HG03280 (cell line): ENCODE measurements around the gene TTC34.

Experiments used
- ATAC-seq: cut with Tn5 transposase; IDR thresholded peaks from one replicate; pipeline ENCODE4 v1.9.1; 2021; ENCODE audit warnings: mild to moderate bottlenecking, moderate library complexity; ENCODE audit not compliant: unreplicated experiment

Gene TTC34

DNA sequence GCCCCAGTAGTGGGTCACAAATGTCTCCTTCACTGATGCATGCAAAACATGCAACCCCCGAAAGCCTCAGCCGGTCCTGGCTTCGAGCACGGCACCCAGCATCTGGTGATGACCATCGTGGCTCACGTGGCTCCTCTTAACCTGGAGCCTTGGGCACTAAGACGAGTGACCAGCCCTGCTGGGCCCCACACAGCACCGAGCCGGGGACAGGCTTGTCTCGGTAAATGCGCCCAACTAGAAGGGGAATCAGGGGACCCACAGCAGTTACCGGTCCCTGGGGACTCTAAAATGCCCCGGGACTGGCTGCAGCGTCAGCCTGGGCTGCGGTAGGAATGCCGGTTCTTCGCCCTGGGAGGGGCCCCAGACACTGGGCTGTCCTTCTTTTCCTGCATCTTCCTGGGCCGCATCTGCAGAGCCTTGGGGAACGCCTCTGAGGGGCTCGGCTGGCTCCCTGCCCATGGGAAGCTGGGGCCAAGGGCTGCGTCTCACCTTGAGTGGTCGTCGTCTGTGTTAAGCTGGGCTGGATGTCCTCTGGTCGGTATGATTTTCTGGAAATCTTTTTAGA is 13.1 kb upstream of the TTC34 start:
- no peak for ATAC-seq

DNA sequence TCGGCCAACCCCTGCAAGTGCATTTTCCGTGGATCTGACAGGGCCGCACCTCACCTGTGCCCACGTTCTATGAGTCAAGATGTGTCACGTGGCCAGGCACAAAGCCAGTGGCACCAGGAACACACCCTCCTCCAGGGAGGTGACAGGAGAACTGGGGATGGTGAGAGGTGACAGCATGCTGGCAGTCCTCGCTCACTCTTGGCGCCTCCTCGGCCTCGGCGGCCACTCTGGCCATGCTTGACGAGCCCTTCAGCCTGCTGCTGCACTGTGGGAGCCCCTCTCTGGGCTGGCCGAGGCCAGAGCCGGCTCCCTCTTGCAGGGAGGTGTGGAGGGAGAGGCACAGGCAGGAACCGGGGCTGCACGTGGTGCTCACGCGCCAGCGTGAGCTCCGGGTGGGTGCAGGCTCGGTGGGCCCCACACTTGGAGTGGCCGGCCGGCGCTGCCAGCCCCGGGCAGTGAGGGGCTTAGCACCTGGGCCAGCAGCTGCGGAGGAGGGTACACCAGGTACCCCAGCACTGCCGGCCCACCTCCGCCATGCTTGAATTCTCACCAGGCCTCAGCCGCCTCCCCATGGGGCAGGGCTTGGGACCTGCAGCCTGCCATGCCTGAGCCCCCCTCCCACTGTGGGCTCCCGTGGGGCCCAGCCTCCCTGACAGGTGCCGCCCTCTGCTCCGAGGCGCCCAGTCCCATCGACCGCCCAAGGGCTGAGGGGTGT is 11.6 kb upstream of the TTC34 start:
- no peak for ATAC-seq

DNA sequence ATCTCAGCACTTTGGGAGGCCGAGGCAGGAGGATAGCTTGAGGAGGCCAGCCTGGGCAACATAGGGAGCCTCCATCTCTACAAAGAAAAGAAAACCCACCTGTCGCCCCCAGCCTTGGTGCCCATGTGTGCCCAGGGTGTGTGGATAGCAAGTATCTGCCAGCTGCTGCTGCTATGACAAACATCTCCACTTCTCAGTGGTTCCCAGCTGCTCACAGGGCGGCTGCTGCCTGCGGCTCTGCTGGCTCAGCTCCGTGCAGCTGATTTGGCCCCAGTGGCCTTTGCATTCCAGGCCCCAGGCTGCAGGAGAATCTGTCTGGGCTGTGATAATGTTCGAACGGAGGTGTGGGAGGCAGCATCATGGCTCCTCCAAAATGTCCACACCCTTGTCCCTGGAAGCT is 10.6 kb upstream of the TTC34 start:
- ATAC-seq: no peak

DNA sequence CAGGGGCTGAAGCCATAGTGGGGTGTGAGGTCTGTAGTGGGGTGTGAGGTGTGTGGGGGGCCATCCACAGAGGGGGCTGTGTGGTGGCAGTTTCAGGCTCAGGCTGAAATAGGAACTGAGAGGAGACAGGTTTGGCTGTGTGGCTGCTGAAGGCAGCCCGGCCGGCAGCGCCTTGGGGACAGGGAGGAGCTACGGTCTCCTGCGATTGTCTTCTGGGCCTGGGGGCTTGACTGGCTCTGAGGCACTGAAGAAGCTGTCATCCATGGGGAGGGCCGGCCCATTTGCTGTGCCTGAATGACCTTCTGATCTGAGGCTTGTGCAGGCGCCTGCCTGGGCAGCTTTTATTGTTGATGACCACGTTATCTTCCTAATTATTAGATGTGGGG is 10.0 kb upstream of the TTC34 start:
- no peak for ATAC-seq

DNA sequence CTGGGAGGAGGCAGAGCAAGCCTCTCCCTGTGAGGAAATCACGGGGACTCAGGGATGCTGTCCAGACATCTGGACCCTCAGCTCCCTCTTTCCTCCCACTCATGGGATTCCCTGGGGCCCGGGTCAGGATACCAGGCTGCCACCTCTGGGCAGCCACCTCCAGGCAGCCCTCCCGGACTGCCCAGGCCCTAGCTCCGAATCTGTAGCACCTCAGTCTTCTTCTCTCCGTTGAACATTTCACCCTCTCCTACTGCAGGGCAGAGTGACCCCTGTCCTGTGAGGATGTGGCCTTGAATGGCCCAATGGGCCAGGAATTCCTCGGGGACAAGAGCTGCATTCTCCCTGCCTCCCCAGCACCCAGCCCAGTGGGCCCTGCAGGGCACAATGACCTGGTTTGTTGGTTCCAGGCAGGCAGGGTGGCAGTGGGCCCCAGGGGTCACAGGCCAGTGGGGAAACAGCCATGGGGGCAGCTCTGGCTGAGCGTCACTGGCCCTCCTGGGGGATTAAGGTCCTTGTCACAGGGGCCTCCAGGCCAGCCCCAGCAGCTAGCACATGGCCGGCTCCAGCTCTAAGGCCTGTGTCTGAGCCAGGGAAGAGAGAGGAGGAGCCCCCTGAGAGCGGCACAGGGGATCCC is 9.5 kb upstream of the TTC34 start:
- ATAC-seq: no peak

DNA sequence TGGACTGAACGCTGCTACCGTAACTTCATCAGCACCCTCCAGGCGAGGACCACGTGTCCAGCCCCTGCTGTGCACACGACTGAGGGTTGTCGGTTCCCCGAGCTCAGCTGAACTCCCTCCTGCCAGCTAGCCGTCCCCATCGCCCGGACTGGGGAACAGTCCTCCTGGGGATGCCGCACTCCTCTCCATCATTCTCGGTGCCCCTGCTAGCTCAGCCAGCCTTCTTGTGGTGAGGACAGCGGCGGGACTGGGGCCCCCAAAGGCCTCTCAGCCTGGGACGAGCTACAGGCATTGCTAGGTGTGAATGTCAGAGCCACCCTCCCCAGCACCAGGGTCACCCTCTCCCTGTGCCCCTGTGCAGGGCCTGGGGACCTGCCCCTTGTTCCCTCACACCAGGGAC is 8.8 kb upstream of the TTC34 start:
- no peak for ATAC-seq

DNA sequence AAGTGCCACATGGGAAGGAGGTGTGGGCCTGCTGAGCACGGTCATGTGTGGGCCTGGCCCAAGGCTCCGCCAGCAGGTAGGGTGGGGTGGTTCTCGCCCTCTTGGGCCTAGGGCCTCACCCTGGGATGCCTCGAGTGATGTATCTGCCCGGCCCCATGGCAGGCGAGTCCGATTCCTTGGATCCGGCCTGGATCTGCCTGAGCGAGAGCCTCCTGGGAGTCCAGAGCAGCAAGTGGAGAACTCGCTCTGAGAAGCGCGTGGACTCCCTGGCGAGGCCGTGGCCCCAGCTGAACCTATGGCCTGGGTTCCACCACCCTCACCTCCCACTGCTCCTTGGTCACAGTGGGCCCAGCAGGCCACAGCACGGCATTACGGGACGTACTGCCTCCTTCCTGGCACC is 8.2 kb upstream of the TTC34 start:
- no peak for ATAC-seq

DNA sequence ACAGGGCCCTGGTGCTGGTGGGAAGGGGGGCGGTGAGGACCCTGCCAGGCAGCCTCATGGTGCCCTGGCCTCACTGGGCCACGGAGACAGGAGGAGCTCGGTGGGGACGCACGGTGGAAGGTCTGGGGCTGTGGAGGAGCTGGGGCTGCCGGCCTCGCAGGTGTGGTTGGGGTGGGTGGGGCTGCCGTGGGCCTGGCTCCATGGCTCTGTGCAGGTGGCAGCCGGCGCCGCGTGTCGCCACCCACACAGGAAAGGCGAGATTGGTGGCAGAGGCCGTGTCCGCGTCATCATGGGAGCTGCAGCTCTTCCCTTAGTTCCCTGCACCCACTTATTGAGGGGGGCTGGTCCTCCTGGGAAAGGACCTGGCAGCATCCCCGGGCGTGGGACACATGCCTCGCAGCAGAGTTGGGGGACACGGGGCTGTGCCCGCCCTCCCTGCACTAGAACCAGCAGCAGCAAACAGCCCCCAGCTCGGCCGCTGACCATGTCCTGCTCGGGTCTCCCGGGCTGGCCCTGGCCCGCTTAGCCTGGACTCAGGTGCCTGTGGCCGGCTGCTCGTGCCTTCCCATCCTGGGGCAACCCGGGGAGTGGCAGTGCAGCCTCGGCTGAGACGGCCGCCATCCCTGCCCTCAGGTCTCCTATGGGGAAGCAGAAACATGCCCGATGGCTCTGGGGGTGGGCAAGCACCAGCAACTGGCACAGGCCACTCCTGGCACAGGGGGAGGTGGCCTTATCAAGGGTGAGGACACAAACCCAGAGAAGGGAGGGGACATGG is 7.5 kb upstream of the TTC34 start:
- no peak for ATAC-seq

DNA sequence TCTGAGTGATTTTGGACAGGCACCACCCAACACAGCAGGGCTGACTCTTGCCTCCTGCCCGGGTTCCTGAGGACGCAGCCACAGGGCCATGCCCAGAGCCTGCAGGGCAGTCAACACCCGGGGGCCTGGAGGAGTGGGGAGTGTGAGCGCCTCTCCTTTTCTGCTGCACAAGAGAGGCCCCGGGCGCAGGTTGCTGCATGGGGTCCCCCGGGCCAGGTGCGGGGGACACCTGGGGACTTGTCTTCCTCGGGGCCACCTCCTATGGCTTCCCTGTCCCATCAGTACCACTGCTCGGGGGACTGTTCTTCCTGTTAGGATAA is 6.9 kb upstream of the TTC34 start:
- ATAC-seq: no peak

DNA sequence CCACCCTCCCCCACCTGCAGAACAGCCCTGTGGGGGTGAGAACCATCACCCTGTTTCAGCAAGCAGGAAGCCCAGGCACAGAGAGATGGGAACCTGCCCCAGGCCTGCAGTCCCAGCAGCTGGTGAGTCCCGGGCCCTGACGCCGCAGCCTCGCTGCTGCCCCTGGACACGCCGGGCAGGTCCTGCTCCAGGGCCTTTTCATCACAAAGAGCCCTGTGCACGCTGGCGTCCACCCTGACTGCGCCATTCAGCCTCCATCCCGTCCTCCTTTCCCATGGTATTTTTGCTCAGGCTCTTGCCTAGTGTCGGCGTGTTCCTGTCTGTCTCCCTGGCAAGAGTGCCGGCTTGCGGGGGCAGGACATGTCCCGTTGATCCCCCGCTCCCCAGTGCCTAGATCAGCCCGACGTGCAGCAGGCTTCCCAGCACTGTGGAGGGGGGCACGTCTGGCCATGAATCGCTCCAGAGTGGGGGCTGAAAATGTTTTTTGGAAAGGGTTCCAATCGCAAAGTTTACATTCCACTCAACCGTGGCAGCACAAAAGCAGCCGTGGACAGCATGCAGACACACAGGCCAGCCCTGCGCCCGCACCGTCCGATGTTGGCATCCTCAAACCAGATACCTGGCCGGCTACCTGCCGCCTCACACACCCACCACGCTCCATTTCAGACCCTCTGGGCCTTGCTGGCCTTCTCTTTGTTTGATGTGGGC is 6.3 kb upstream of the TTC34 start:
- no peak for ATAC-seq

DNA sequence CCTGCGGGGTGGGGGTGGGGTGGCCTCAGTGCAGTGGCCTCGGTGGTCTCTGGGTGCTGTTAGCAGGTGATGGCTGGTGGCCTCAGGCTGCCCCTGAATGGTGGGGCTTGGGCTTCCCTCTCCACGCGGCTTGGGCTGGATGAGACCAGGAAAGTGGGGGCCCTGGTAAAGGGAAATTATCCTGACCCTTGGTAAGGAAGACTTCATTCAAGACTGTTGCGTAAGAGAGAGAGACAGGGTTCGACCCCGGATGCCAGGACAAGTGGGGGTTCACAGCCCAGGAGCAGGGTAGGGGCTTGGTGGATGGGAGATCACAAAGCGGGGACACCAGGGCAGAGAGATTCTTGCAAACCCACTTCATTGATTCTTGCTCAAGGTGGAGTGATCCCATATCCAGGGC is 5.5 kb upstream of the TTC34 start:
- no peak for ATAC-seq

DNA sequence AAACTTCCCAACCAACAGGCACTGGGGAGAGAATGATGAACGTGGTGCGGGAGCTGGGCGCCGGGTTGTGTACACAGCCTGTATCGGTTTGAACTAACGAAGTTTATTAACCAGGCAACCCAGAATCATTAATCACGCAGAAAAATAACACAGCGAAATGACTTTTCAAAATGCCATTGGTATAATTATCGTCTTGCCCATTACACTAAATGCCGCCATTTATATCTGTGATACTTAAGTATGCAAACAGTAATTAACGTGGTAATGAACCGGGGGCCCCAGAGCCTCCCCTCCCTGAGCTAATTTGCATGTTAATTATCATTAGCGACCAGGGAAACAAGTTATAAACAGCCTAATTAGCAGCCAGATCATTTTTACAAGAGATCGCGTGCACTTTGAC is 5.1 kb upstream of the TTC34 start:
- ATAC-seq: no peak

DNA sequence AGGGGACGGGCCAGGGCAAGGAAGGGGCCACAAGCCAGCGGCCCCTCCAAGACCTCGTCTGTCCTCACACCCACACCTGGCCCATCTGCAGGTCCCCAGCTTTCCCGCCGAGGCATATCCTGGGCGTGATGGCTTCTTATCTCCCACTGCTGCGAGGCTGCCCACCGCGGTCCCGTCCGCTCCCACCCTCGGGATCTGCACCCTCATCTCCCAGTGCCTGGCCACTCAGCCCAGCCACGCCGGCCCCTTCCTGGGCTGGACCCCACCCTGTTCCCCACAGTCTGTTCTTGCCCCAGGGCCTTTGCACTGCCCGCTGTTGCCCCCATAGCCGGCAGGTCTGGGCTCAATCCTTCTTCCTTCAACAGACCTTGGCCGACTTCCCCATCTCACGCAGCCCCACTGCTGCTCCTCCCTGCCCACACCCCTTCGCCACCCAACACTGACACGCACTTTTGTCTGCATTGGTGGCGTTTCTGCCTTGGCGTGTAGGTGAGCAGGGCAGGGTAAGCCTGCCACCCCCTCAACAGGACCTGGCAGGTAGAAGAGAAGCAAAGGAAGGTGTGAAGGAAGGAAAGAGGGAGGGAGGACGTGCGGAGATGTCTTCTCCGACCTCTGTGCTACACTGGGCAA is 4.4 kb upstream of the TTC34 start:
- ATAC-seq: no peak

DNA sequence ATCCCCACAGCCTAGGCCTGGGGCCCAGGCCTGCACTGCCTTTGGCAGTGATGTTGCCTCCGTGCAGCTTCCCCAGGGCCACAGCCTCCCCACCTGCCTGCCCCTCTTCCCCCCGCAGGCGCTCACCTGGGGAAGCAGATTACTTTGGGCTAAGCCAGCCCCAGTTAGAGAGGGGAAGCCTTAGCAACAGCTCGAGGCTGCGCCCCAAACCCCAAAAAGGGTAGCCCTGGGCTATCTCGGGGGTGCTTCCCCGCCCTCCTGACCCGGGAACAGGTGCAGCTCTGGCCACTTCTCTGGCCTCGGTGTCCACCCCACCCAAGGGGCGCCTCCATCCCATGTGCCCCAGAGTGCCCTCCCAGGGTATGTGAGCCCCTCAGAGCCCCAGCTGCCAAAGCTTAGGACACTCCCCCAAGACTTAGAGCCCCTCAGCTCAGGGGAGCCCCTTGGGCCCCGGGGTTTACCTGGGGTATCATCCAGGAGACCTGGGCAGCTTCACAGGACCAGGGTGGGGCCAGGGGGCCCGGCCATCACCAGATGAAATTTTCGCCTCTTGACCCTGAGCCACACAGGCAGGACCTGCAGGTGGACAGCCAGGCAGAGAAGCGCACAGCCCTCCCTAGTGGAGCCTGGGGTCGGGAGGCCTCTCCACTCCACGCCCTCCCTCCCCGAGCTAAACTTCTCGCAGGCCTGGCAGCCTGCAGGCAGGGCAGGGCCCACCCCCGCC is 3.3 kb upstream of the TTC34 start:
- ATAC-seq: no peak

DNA sequence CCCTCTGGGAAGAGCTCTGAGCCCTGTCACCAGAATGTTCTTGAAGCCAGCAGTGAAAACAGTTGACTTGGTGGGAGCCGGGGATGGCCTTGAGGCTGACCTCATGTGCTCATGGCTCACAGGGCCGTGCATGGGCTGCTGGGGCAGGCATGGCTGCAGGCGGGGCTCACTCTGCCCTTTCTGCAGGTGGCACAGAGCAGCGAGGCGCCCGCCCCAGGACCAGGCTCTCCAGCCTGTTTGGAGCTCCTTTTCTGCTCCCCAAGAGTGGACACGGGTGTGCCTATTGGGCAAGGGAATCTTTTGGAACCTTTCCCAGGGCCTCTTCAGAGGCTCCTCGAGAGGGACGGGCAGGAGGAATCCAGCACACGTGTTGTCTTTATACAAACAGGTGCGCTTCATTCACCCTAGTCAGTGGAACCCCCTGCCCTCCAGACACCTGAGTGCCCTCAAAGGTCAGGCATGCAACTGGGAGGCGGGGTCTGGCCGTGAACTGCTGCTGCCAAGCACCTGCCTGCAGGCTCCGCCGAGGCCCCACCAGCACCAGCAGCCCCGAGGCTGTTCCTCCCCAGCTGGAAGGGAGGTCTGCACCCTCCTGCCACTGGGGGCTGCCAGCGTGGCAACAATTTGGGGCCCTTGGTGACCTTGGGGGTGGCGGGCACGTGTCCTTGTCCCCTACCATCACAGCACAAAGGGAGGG is 2.6 kb upstream of the TTC34 start:
- no peak for ATAC-seq

DNA sequence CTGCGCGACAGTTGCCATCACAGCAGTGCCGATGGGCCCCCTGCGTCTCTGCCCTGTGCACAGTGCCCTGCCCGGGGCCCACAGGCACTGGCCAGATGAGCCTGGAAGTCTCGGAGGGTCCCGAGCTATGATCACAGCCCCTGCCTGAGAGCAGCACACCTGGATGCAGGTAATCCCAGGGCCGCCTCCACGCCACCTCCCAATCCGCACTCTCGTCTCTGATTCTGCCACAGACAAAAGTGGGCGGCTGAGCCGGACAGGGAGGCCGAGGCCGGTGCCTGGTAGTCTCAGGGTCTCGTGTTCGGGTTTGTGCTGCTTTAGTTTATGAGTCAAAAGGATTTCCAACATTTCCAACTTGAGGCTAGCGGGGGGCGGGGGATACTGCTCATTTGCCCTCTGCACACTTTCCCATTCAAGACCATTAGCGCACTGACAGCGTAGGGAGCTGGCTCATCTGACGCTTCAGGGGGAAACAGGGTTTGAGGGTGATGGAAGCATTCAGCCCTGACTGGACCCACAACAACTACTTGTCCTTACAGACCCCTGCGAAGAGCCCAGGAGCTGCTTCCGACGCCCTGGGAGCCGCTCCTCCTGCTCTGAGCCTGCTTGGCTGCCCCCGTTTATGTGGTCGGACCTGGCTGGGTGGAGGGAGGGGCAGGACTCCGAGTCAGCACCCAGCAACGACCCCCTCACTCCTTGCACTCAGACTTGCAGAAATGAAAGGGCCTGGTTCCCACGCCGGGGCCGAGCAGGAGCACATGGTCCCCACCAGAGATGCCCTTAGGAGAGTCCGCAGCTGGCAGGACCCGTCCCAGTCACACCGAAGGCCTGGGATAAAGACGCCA is 1.8 kb upstream of the TTC34 start:
- no peak for ATAC-seq

DNA sequence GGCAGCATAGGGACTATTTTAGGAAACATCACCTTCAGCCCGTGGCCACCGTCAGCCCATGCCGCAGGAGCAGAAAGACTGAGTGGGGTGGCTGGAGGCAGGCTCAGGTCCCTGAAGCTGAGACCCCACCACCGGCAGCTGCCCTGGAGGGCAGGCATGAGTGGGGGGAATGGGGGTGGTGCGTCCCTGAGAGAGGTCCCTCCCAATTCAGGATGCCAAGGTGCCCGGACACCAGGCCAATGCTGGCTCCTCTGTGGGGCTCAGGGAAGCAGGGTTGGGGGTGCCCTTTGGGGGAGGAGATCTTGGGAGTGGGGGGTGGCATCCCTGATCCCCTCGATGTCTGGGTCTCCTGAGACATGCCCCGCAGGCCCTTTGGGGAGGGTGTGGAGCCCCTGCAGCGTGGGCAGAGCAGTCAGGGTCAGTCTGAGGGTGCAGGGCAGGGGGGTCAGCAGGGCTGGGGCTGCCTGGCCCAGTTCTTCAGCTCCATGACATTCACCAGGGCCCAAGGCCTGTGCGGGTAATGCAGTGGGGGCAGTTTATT is 998 bp upstream of the TTC34 start:
- ATAC-seq: no peak

DNA sequence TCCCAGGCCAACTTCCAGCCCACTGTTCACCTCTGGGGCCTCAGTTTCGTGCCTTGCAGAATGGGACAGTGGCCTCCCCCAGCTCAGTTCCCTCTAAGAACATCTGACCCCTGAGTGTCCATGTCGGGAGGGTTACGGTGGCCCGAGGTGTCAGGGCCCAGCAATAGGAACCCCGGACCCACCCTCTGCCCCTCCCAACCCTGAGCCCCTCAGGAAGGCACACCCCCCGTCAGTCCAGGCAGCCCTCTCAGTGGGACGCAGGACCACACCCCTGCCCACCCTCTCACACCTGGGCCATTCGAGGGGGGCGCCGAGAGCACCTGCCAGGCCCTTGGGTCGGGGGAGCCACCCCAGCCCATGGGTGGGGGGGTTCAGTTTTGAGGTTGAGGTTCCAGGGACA is 447 bp downstream of the TTC34 start:
- ATAC-seq: no peak

DNA sequence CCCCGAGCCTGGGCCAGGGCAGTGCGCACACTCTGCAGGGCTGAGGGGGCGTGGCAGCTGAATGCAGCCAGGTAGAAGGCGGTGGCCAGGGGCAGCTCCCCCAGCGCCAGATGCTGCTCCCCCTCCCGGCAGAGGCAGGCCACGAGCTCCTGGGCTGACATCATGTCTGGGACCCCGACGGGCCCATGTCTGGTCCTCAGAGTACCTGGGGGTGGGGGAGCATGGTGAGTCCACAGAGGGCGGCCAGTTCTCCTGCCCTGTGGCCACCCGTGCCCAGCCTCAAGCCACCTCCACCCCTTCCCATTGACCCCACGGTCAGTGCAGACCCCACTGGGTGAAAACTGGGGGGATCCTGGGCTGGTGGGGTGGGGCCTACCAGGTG is 838 bp downstream of the TTC34 start:
- ATAC-seq: no peak
